OCI-LY3 (cell line): Measurements from ENCODE around the gene LRP1B.

ENCODE experiments used
- CTCF ChIP-seq: fragments of 200-600, 300-600 bp; sonication (generic); IDR thresholded peaks from 2 replicates; pipeline ENCODE4 v1.5.1; 2014; ENCODE audit warnings: antibody characterized with exemption, low read length, low read depth
- EZH2phosphoT487 ChIP-seq: fragments of 200-600 bp; shearing (Covaris generic); IDR thresholded peaks from 2 replicates; pipeline ENCODE4 v1.6.1; 2018; ENCODE audit warnings: antibody characterized with exemption, mixed run types, low read depth

GRCh38 chr2:141063406-141063805 is 1067.4 kb downstream of the LRP1B start:
- TF ChIP-seq CTCF (no peak), EZH2phosphoT487 (no peak)
